Breast epithelium (tissue), 4 donors: ENCODE measurements around the gene RRP1. TPM values are rescaled to one million over a fixed set of nuclear protein-coding genes. Genes with fewer than 3 reads are reported as not detected.

Experiments
- DNase-seq, 2 donors: peaks; one replicate each; pipeline ENCODE4 v3.0.0-alpha.2; 2019; ENCODE audit warnings: low spot score in 2 of 2
- H3K27ac ChIP-seq, 2 donors: fragments of 200-600 bp; sonication (generic) in 1 of 2; one replicate each; pipeline ENCODE4 v1.5.1; 2016 to 2019; ENCODE audit warnings: mild to moderate bottlenecking in 1 of 2
- H3K27me3 ChIP-seq, 2 donors: fragments of 200-600 bp; sonication (generic) in 1 of 2; one replicate each; pipeline versions ENCODE4 v1.5.1 to v1.6.0; 2017 to 2019; ENCODE audit warnings: control low read depth in 1 of 2, mild to moderate bottlenecking in 1 of 2
- H3K36me3 ChIP-seq: fragments of 200-600 bp; one replicate; pipeline ENCODE4 v1.5.1; 2019
- H3K4me1 ChIP-seq, 2 donors: fragments of 200-600 bp; sonication (generic); one replicate each; pipeline ENCODE4 v1.5.1; 2016 to 2019; ENCODE audit warnings: control low read depth in 1 of 2
- H3K4me3 ChIP-seq, 3 donors: fragments of 200-600 bp; sonication (generic); 1 replicate in 2 of 3; 2 replicates in 1 of 3; pipeline ENCODE4 v1.5.1; 2016 to 2019; ENCODE audit warnings: mild to moderate bottlenecking in 3 of 3, moderate library complexity in 2 of 3
- H3K9me3 ChIP-seq, 2 donors: fragments of 200-600 bp; sonication (generic) in 1 of 2; one replicate each; pipeline ENCODE4 v1.5.1; 2016 to 2019; ENCODE audit warnings: control low read depth in 1 of 2
- POLR2A ChIP-seq: fragments of 450-650 bp; IDR thresholded peaks from one replicate; pipeline ENCODE4 v1.6.1; 2016; ENCODE audit warnings: antibody characterized with exemption, mild to moderate bottlenecking, moderate library complexity
- POLR2AphosphoS5 ChIP-seq, 3 donors: sonication (generic); formaldehyde crosslinking; IDR thresholded peaks; one replicate each; pipeline ENCODE4 v1.6.1; 2017; ENCODE audit warnings: antibody characterized with exemption in 3 of 3
- intact Hi-C: fragments of 100-400 bp; cut with DNase I; formaldehyde crosslinking; loops from one replicate; pipeline ENCODE4 v1.15.1; 2023; ENCODE audit warnings: low total_unique reads
- total RNA-seq, 3 donors: library from RNA; depleted of rRNA; stranded (reverse); fragments of >200 nt; gene quantifications; one replicate each; pipeline ENCODE4 v1.1.0, GENCODE V29; 2016
- TF ChIP-seq, protein P1 (sequence below), 3 donors: fragments of 450-650 bp; IDR thresholded peaks; one replicate each; pipeline ENCODE4 v1.5.1; 2016 to 2017; ENCODE audit warnings: antibody characterized with exemption in 3 of 3, mild to moderate bottlenecking in 3 of 3, moderate library complexity in 3 of 3

The RRP1 gene
- total RNA-seq, 3 donors from 2014 or later, result 15.4 to 22.9 (median 16.5) TPM

DNA sequence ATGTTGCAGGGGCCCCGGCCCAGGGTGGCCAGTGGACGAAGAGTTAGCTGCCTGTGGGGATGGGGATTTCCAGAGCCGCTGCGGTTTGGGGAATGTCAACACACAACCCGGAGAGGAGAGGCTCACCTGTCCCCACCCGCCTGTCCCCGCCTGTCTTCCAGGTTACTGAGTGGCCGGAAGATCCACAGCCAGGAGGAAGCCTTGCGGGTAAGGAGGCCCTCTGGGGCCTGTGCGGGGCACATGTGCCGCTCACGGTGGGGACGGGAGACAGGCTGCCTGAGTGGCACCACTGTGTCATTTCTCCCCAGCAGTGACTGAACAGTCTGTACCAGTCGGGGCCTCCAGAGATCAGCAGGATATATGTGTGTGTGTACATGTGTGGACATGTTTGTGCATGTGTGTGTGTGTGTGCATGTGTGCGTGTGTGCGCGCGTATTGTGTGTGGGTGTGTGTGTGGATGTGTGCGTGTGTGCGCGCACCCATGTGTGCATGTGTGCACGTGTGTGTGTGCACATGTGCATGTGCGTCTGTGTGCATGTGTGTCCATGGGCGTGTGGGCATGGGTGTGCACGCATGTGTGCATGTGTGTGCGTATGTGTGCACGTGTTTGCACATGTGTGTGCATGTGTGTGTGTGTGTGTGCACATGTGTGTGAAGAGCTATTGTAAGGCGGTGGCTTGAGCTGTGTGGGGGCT, 38.9 kb upstream of the RRP1 start:
- H3K36me3 ChIP-seq, result peaks cover 3% of the 10 kb centered on the region

DNA sequence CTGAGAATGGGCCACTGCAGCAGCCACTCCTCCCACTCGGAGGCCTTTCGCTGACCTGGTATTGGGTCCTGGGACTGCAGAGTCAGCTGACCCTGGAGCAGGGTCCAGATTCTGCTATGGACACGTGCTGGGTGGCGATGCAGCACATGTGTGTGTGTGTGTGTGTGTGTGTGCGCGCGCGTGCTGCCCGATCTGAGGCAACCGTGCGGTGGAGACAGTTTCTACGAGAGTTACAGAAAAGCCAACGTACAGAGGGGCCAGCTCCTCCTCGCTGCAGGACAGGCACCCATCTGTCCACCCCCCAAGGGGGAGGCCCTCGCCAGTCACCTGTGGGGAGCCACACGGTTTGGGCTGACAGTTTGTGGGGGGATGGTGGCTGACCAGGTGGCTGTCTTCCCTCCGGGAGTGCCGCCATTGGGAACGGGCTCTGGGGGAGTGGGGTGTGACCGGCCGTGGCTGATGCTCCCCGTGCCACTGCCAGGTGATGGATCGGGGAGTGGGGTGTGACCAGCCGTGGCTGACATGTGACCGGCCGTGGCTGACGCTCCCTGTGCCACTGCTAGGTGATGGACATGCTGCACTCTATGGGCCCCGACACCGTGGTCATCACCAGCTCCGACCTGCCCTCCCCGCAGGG, 37.3 kb upstream of the RRP1 start:
- Histone ChIP-seq H3K27ac (no peak overlapping the region), H3K9me3 (no peaks in the 10 kb centered on the region), H3K36me3 (peaks cover 2% of the 10 kb centered on the region), H3K27me3 (no peaks in the 10 kb centered on the region), H3K4me1 (peaks cover 0 to 6% of the 10 kb centered on the region in 2 donors), H3K4me3 (no peak overlapping the region)
- intact Hi-C loops, result no loop called here
- TF ChIP-seq, protein P1, sequence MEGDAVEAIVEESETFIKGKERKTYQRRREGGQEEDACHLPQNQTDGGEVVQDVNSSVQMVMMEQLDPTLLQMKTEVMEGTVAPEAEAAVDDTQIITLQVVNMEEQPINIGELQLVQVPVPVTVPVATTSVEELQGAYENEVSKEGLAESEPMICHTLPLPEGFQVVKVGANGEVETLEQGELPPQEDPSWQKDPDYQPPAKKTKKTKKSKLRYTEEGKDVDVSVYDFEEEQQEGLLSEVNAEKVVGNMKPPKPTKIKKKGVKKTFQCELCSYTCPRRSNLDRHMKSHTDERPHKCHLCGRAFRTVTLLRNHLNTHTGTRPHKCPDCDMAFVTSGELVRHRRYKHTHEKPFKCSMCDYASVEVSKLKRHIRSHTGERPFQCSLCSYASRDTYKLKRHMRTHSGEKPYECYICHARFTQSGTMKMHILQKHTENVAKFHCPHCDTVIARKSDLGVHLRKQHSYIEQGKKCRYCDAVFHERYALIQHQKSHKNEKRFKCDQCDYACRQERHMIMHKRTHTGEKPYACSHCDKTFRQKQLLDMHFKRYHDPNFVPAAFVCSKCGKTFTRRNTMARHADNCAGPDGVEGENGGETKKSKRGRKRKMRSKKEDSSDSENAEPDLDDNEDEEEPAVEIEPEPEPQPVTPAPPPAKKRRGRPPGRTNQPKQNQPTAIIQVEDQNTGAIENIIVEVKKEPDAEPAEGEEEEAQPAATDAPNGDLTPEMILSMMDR (IDR thresholded peaks at IDR 0.05), result no peak
- TF ChIP-seq POLR2AphosphoS5 (IDR thresholded peaks at IDR 0.05), result no peak
- DNase-seq, result no peak

More for the DNA sequence above, 38.9 kb upstream of the RRP1 start:
- H3K9me3 ChIP-seq, result no peaks in the 10 kb centered on the region
- TF ChIP-seq POLR2AphosphoS5 (IDR thresholded peaks at IDR 0.05) (no peak), POLR2A (no peak)
- TF ChIP-seq, protein P1 (IDR thresholded peaks at IDR 0.05), result no peak
- no peak overlapping the region for H3K4me3 ChIP-seq
- intact Hi-C loops, result no loop called here
- no peak overlapping the region for H3K27ac ChIP-seq
- no peak for DNase-seq
- H3K4me1 ChIP-seq, result no peaks in the 10 kb centered on the region
- no peaks in the 10 kb centered on the region for H3K27me3 ChIP-seq

- Histone ChIP-seq H3K9me3 (no peaks in the 10 kb centered on the region), H3K27ac (no peak overlapping the region), H3K4me1 (peaks cover 0 to 12% of the 10 kb centered on the region in 2 donors), H3K27me3 (no peaks in the 10 kb centered on the region), H3K4me3 (no peak overlapping the region), H3K36me3 (no peaks in the 10 kb centered on the region)
- TF ChIP-seq, protein P1 (IDR thresholded peaks at IDR 0.05), result no peak
- TF ChIP-seq POLR2AphosphoS5 (IDR thresholded peaks at IDR 0.05), result no peak
- TF ChIP-seq POLR2A, result no peak
- intact Hi-C loops, result no loop called here
- DNase-seq, result no peak
These were observed 36.5 kb upstream of the RRP1 start for GRCh38 chr21:43752758-43753438.

DNA sequence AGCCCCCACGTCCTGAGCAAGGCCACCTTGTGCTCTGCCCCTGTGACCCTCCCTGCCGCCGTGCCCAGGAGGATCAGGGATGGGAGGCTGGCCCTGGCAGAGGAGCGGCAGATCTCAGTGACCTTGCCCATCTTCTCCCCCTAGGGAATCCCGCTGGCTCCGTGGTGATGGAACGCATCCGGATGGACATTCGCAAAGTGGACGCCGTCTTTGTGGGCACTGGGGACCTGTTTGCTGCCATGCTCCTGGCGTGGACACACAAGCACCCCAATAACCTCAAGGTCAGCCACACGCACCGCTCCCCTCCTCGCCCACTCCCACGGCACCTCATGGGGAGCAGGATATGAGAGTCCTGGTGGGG, 36.0 kb upstream of the RRP1 start:
- TF ChIP-seq, protein P1 (IDR thresholded peaks at IDR 0.05), result no peak
- no peak for TF ChIP-seq POLR2A
- no peak for TF ChIP-seq POLR2AphosphoS5 (IDR thresholded peaks at IDR 0.05)
- no peaks in the 10 kb centered on the region for H3K9me3 ChIP-seq
- intact Hi-C loops, result no loop called here
- H3K36me3 ChIP-seq, result no peaks in the 10 kb centered on the region
- H3K4me3 ChIP-seq, result no peak overlapping the region
- no peak for DNase-seq
- peaks cover 0 to 12% of the 10 kb centered on the region in 2 donors for H3K4me1 ChIP-seq
- no peak overlapping the region for H3K27ac ChIP-seq
- no peaks in the 10 kb centered on the region for H3K27me3 ChIP-seq
